PFSK-1 (cell line): ENCODE data around the gene SLC19A2.

Experiments
- POLR2AphosphoS5 ChIP-seq: IDR thresholded peaks from 2 replicates; pipeline ENCODE4 v1.6.1; 2012; ENCODE audit warnings: low read depth, mild to moderate bottlenecking, control low read depth, low read length, moderate library complexity
- SIN3A ChIP-seq: IDR thresholded peaks from 2 replicates; pipeline ENCODE4 v1.6.1; 2012; ENCODE audit warnings: mild to moderate bottlenecking, low read length, moderate library complexity, borderline replicate concordance; ENCODE audit not compliant: insufficient read depth
- TF ChIP-seq, protein P1 (sequence below), 2 experiments: IDR thresholded peaks; 2 replicates each; pipeline versions ENCODE4 v1.6.1 to v1.8.0; 2011 to 2012; ENCODE audit warnings: low read depth in 2 of 2, low read length in 2 of 2, control low read depth in 1 of 2, inconsistent platforms in 1 of 2, mild to moderate bottlenecking in 1 of 2, moderate library complexity in 1 of 2; ENCODE audit not compliant: insufficient read depth in 1 of 2

- TF ChIP-seq POLR2AphosphoS5 = no peak
- TF ChIP-seq SIN3A = no peak
- TF ChIP-seq, protein P1, sequence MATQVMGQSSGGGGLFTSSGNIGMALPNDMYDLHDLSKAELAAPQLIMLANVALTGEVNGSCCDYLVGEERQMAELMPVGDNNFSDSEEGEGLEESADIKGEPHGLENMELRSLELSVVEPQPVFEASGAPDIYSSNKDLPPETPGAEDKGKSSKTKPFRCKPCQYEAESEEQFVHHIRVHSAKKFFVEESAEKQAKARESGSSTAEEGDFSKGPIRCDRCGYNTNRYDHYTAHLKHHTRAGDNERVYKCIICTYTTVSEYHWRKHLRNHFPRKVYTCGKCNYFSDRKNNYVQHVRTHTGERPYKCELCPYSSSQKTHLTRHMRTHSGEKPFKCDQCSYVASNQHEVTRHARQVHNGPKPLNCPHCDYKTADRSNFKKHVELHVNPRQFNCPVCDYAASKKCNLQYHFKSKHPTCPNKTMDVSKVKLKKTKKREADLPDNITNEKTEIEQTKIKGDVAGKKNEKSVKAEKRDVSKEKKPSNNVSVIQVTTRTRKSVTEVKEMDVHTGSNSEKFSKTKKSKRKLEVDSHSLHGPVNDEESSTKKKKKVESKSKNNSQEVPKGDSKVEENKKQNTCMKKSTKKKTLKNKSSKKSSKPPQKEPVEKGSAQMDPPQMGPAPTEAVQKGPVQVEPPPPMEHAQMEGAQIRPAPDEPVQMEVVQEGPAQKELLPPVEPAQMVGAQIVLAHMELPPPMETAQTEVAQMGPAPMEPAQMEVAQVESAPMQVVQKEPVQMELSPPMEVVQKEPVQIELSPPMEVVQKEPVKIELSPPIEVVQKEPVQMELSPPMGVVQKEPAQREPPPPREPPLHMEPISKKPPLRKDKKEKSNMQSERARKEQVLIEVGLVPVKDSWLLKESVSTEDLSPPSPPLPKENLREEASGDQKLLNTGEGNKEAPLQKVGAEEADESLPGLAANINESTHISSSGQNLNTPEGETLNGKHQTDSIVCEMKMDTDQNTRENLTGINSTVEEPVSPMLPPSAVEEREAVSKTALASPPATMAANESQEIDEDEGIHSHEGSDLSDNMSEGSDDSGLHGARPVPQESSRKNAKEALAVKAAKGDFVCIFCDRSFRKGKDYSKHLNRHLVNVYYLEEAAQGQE (IDR thresholded peaks at IDR 0.05; ENCODE audit: insufficient read depth in 1 of 2, low read depth in 2 of 2, low read length in 2 of 2) = no peak
These were observed 29.7 kb downstream of the SLC19A2 start for GRCh38 chr1:169456029-169456428.
